Transverse colon (tissue), 4 donors: Measurements from ENCODE around the gene CEP126. TPM values are rescaled to one million over a fixed set of nuclear protein-coding genes. Genes with fewer than 3 reads are reported as not detected.

Source experiments
- DNase-seq: peaks from one replicate; pipeline ENCODE4 v3.0.0-alpha.2; 2019
- H3K27ac ChIP-seq, 4 donors: fragments of 200-600 bp; sonication (generic); 2 replicates each; pipeline ENCODE4 v1.5.1; 2016 to 2018; ENCODE audit warnings: inconsistent platforms in 4 of 4
- H3K27me3 ChIP-seq: fragments of 200-600 bp; sonication (generic); 2 replicates; pipeline ENCODE4 v1.5.1; 2017; ENCODE audit warnings: inconsistent platforms
- H3K36me3 ChIP-seq, 4 donors: fragments of 200-600 bp; sonication (generic); 2 replicates each; pipeline ENCODE4 v1.5.1; 2017 to 2019; ENCODE audit warnings: inconsistent platforms in 4 of 4
- H3K4me1 ChIP-seq, 4 donors: fragments of 200-600 bp; sonication (generic); 2 replicates each; pipeline ENCODE4 v1.5.1; 2017 to 2020; ENCODE audit warnings: inconsistent platforms in 4 of 4
- H3K4me3 ChIP-seq, 4 donors: fragments of 200-600 bp; sonication (generic); 1 replicate in 1 of 4; 2 replicates in 3 of 4; pipeline versions ENCODE4 v1.5.1 to v1.6.1; 2017 to 2019; ENCODE audit warnings: inconsistent platforms in 4 of 4
- H3K9me3 ChIP-seq, 2 donors: fragments of 200-600 bp; sonication (generic); 2 replicates each; pipeline ENCODE4 v1.5.1; 2017 to 2019; ENCODE audit warnings: inconsistent platforms in 2 of 2
- EP300 ChIP-seq: sonication (generic); formaldehyde crosslinking; IDR thresholded peaks from one replicate; pipeline ENCODE4 v1.6.1; 2017; ENCODE audit warnings: antibody characterized with exemption, low read depth
- POLR2A ChIP-seq: fragments of 450-650 bp; IDR thresholded peaks from one replicate; pipeline ENCODE4 v1.6.1; 2016; ENCODE audit warnings: antibody characterized with exemption, mild to moderate bottlenecking, moderate library complexity
- POLR2AphosphoS5 ChIP-seq, 3 donors: sonication (generic); formaldehyde crosslinking; IDR thresholded peaks; one replicate each; pipeline ENCODE4 v1.6.1; 2016; ENCODE audit warnings: antibody characterized with exemption in 3 of 3
- WGBS, 2 donors: methylation state at CpG; one replicate each; pipeline ENCODE4 v1.1.5; 2018; ENCODE audit warnings: low coverage in 1 of 2; 5-methylcytosine and 5-hydroxymethylcytosine counted together
- in situ Hi-C, 4 donors: fragments of 200-750 bp; cut with MboI; loops; one replicate each; pipeline versions ENCODE4 v1.15.0 to v1.15.1; 2017; ENCODE audit warnings: low sequenced_read_pairs in 3 of 4, low pct_ligation_motif_present in 1 of 4, low pct_unique_long_range_greater_than_20kb in 1 of 4
- intact Hi-C: fragments of 100-400 bp; cut with DNase I; formaldehyde crosslinking; loops from one replicate; pipeline ENCODE4 v1.15.1; 2023; ENCODE audit warnings: low total_unique reads
- total RNA-seq, 4 donors: library from RNA; depleted of rRNA; stranded (reverse); fragments of >200 nt; gene quantifications; one replicate each; pipeline ENCODE4 v1.1.0, GENCODE V29; 2016
- TF ChIP-seq, protein P1 (sequence below), 5 experiments: fragments of 200-600 bp in 3 of 5; fragments of 450-650 bp in 2 of 5; sonication (generic) in 3 of 5; IDR thresholded peaks; 1 replicate in 2 of 5; 2 replicates in 3 of 5; pipeline ENCODE4 v1.5.1; 2016 to 2017; ENCODE audit warnings: antibody characterized with exemption in 5 of 5, inconsistent platforms in 3 of 5, mild to moderate bottlenecking in 2 of 5, moderate library complexity in 1 of 5

CEP126 gene
- total RNA-seq, 4 donors from 2014 or later, result 1.1 to 6.4 (median 3.8) TPM

GRCh38 chr11:101974255-101974654, 59.4 kb downstream of the CEP126 start:
- no peak for DNase-seq
- H3K27me3 ChIP-seq, result no peaks in the 10 kb centered on the region
- H3K9me3 ChIP-seq, result no peaks in the 10 kb centered on the region
- H3K36me3 ChIP-seq, result no peaks in the 10 kb centered on the region
- no peak for TF ChIP-seq POLR2AphosphoS5 (IDR thresholded peaks at IDR 0.05)
- TF ChIP-seq POLR2A, result no peak
- TF ChIP-seq, protein P1, sequence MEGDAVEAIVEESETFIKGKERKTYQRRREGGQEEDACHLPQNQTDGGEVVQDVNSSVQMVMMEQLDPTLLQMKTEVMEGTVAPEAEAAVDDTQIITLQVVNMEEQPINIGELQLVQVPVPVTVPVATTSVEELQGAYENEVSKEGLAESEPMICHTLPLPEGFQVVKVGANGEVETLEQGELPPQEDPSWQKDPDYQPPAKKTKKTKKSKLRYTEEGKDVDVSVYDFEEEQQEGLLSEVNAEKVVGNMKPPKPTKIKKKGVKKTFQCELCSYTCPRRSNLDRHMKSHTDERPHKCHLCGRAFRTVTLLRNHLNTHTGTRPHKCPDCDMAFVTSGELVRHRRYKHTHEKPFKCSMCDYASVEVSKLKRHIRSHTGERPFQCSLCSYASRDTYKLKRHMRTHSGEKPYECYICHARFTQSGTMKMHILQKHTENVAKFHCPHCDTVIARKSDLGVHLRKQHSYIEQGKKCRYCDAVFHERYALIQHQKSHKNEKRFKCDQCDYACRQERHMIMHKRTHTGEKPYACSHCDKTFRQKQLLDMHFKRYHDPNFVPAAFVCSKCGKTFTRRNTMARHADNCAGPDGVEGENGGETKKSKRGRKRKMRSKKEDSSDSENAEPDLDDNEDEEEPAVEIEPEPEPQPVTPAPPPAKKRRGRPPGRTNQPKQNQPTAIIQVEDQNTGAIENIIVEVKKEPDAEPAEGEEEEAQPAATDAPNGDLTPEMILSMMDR (IDR thresholded peaks at IDR 0.05), result no peak
- no peak for TF ChIP-seq EP300
- intact Hi-C loops (no loop called here), in situ Hi-C loops (no loop called here)
- 30 to 48% methylated on average over 2 of the region's 2 CpGs for WGBS, 2 donors
- no peak overlapping the region for H3K4me3 ChIP-seq
- H3K27ac ChIP-seq, result no peak overlapping the region
- H3K4me1 ChIP-seq, result no peaks in the 10 kb centered on the region

GRCh38 chr11:101974771-101975170, 60.0 kb downstream of the CEP126 start:
- no peak for DNase-seq
- Histone ChIP-seq H3K4me1 (no peaks in the 10 kb centered on the region), H3K9me3 (no peaks in the 10 kb centered on the region), H3K27ac (no peak overlapping the region), H3K36me3 (no peaks in the 10 kb centered on the region), H3K27me3 (no peaks in the 10 kb centered on the region), H3K4me3 (no peak overlapping the region)
- TF ChIP-seq, protein P1 (IDR thresholded peaks at IDR 0.05), result no peak
- TF ChIP-seq EP300, result no peak
- TF ChIP-seq POLR2AphosphoS5 (IDR thresholded peaks at IDR 0.05), result no peak
- no peak for TF ChIP-seq POLR2A
- in situ Hi-C loops, result no loop called here
- intact Hi-C loops, result no loop called here
- WGBS, 2 donors, result 65 to 88% methylated on average over 1 of the region's 1 CpG

DNA sequence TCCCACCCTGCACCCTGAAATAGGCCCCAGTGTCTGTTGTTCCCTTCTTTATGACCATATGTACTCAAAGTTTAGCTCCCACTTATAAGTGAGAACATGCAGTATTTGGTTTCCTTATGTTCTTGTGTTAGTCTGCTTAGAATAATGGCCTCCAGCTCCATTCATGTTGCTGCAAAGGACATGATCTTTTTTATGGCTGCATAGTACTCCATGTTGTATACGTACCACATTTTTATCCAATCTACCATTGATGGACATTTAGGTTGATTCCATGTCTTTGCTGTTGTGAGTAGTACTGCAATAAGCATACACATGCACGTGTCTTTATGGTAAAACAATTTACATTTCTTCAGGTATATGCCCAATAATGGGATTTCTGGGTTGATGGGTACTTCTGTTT, 60.9 kb downstream of the CEP126 start:
- Histone ChIP-seq H3K27ac (no peak overlapping the region), H3K4me1 (no peaks in the 10 kb centered on the region), H3K36me3 (no peaks in the 10 kb centered on the region), H3K27me3 (no peaks in the 10 kb centered on the region), H3K4me3 (no peak overlapping the region), H3K9me3 (no peaks in the 10 kb centered on the region)
- intact Hi-C loops (no loop called here), in situ Hi-C loops (no loop called here)
- no peak for TF ChIP-seq POLR2A
- TF ChIP-seq, protein P1 (IDR thresholded peaks at IDR 0.05), result no peak
- no peak for TF ChIP-seq EP300
- TF ChIP-seq POLR2AphosphoS5 (IDR thresholded peaks at IDR 0.05), result no peak
- WGBS, 2 donors, result 91 to 100% methylated on average over 1 to 2 of the region's 2 CpGs
- no peak for DNase-seq

DNA sequence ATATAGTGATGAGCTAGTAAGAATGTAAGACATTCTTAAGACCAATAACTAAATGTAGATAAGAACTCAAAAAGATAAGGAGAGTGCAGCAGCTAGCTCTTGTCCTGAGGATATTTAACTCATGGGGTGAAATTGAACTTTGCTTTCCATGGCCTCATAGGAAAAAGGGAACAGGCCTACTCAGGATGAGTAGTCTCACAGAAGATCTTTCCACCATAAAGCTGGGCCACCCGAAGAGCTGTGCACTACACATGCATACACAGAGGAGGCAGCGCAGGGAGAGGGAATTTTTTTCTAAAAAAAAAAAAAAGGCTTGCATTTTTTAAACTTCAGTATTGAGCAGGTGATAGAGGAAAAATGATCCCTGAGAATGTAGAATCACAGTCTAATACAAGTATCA, 72.6 kb downstream of the CEP126 start:
- H3K27me3 ChIP-seq, result no peaks in the 10 kb centered on the region
- no peak overlapping the region for H3K27ac ChIP-seq
- no peaks in the 10 kb centered on the region for H3K9me3 ChIP-seq
- in situ Hi-C loops (no loop called here), intact Hi-C loops (no loop called here)
- WGBS, 2 donors, result 92% methylated on average over 2 of the region's 2 CpGs
- no peak for DNase-seq
- TF ChIP-seq, protein P1 (IDR thresholded peaks at IDR 0.05), result no peak
- TF ChIP-seq POLR2AphosphoS5 (IDR thresholded peaks at IDR 0.05) (no peak), EP300 (no peak), POLR2A (no peak)
- no peaks in the 10 kb centered on the region for H3K36me3 ChIP-seq
- H3K4me3 ChIP-seq, result no peak overlapping the region
- no peaks in the 10 kb centered on the region for H3K4me1 ChIP-seq
